Sciatic nerve (tissue), 2 donors: ENCODE measurements around the gene DEXI. TPM values are rescaled to one million over a fixed set of nuclear protein-coding genes. Genes with fewer than 3 reads are reported as not detected.
"Not testable (repeated sequence)": the region's sequence is repeated elsewhere in the genome, so short reads cannot be mapped to it uniquely, and the experiment has no call there.

Source experiments
- ATAC-seq: fragments of 200-7000 bp; cut with Tn5 transposase; one replicate; pipeline ENCODE4 v1.9.1; 2020; ENCODE audit warnings: mild to moderate bottlenecking, moderate library complexity
- DNase-seq: peaks from one replicate; pipeline ENCODE4 v3.0.0-alpha.2; 2020; ENCODE audit warnings: low spot score
- intact Hi-C: fragments of 100-400 bp; cut with DNase I; formaldehyde crosslinking; loops from one replicate; pipeline ENCODE4 v1.14.2; 2022
- total RNA-seq: library from RNA; stranded (reverse); fragmentation: NEBNext Ultra II Directional; extraction: Animal tissue kit (Norgen Biotek cat#: 25700); gene quantifications from one replicate; pipeline ENCODE4 v1.2.1, GENCODE V29; 2021
- donor health status: DM: no; HTN: no; CAD: no.
- donor health status: DM: no; HTN: no; CAD: no.

DEXI gene
- total RNA-seq, 1 donor from 2014 or later, result 31.7 TPM

DNA sequence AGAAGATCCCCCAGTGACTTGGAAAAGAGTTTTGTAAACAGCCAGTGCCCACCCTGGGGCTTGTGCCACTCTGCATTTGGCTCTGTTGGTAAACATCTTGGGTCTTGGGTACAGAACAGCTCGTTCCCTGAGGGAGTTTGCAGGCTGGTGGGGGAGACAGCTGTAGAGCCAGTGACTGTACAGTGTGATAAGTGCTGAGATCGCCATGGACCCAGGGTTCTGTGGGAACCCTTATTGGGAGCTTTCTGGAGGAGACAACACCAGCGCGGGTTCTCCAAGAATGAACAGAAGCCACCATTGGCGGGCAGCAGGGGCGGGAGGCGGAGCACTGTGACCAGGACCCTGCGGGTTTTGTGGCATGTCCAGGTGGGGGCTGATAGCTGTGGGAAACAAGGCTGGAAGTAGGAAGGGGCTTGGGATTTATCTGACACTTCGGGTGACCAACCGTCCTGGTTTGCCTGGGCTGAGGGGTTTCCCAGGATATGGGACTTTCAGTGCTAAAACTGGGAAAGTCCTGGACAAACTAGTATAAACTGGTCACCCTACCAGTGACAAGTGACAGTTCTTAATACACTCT lies 5.0 kb upstream of the DEXI start:
- DNase-seq (no peak), ATAC-seq (no peak)
- intact Hi-C loops, result no loop called here

DNA sequence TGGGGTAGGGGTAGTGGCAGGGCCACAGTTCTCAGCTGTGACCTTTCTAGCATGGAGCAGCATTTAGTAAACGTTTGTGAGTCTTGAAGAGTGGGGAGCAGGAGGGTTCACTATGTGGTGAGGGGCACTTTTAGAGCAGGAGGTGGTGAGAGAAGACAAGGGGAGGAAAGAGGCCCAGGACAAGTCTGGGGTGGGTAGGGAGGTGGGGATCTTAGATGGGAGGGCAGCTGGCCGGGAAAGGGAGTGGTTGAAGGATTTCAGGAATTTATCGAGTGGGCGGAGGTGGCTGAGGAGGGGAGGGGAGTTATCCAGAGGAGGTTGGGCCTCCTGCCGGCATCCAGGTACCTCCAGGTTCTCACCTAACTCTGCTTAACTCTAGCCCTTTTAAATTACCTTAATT lies 4.0 kb upstream of the DEXI start:
- ATAC-seq (no peak), DNase-seq (no peak)
- intact Hi-C loops, result no loop called here

DNA sequence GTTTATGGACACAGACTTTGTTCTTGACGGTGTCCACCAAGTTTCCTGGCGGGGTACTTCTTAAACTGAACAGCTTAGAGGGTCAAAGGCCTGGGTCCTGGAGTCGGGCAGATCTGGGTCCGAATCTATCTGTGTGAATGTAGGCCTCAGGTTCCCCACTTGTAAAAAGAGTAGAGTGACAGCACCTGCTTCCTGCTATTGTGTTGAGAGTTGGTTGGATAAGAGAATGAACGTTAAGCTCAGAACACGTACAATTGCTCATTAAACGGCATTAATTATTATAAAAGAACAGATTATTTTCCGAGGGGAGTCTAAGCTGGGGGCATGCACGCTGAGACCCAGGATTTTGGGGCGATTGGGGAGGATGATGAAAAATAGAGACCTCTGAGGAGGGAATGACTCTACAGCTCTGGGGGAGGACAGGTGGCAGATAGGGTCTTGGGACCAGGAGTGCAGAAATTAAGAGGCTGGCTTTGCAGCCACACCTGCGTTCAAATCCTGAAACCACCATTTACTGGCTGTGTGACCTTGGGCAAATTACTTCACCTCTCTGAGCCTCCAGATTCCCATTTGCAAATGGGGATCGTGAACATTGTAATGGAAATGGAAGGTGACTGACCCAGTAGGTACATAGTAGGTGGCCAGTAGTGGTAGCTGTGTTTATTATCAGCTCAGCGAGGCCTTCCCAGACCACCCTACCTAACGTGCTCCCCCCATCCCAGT lies 3.0 kb upstream of the DEXI start:
- intact Hi-C loops, result no loop called here
- ATAC-seq, result no peak

DNA sequence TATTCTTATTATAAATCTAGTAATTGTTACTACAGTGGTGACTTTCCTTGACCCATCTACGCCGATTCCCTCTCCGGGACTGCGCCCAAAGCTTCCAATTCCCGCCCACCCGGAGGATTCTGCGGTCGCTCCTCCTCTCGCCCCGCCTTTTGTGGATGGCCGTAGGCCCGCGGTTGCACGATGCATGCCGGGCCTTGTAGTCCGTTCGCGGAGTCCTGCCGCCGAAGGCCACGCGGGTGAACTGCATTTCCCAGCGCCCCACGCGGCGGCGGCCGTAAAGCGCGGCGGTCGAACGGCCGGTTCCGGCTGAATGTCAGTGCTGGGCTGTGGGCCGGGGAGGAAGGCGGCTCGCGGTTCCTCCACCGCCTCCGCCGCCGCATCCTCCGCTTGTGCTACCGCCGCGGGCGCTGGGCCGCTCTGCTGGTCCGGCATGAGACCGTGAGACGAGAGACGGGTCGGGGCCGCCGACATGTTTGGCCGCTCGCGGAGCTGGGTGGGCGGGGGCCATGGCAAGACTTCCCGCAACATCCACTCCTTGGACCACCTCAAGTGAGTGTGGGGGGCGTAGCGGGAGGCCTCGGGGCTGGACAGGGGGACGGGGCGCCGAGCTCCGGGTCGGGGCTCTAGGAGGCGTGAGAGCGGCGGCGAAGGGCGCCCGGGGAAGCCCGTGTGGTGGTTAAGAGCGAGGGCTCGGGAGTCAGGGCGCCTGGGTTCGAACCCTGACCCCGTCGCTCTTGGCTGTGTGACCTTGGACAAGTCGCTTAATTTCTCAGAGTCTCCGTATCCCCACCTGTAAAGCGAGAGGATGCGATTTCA lies 2.2 kb upstream of the DEXI start, which contains the start of gene CLEC16A:
CLEC16A (plus strand) TSS at position 316 of the 816 bp plus-strand sequence; CDS start at position 470, 154 bp downstream.
- DNase-seq, result peak; percentile 98
- intact Hi-C loops, result no loop called here
- ATAC-seq, result peak; percentile 94

More for the DNA sequence above, 3.0 kb upstream of the DEXI start:
- no peak for DNase-seq

DNA sequence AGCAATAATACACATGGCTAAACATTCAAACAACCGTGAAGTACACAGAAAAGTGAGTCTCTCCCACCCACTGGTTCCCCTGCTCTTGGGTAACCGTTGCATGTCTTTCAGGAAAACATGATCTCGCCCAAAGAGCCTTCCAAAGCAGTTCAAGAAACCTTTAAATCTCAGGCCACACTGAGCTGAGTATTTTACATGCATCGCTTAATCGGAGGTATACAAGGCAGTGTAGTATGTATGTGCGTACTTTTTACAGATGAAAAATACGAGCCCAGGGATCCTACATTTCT lies 741 bp upstream of the DEXI start:
- DNase-seq (no peak), ATAC-seq (no peak)
- intact Hi-C loops, result no loop called here

DNA sequence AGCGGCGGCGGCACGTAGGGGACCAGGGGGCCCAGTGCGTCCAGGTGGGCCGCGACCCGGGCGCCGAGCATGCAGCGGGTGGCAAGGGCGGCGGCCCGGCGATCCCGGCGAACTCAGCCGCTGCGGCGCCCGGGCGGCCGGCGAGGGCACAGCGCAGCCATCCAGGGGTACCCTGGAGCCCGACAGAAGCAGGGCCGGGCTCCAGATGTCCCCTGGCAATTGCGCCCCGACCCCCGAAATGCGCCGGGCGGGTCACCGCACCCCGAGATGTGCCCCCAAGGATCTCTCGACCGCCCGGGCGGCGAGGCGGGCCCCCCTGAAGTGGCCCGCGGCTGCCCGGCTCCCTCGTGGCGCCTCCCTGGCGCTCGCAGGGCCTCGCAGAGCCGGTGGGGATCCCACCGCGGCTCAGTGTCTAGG lies 325 bp downstream of the DEXI start:
- ATAC-seq, intact Hi-C loops, DNase-seq: not testable (repeated sequence)

DNA sequence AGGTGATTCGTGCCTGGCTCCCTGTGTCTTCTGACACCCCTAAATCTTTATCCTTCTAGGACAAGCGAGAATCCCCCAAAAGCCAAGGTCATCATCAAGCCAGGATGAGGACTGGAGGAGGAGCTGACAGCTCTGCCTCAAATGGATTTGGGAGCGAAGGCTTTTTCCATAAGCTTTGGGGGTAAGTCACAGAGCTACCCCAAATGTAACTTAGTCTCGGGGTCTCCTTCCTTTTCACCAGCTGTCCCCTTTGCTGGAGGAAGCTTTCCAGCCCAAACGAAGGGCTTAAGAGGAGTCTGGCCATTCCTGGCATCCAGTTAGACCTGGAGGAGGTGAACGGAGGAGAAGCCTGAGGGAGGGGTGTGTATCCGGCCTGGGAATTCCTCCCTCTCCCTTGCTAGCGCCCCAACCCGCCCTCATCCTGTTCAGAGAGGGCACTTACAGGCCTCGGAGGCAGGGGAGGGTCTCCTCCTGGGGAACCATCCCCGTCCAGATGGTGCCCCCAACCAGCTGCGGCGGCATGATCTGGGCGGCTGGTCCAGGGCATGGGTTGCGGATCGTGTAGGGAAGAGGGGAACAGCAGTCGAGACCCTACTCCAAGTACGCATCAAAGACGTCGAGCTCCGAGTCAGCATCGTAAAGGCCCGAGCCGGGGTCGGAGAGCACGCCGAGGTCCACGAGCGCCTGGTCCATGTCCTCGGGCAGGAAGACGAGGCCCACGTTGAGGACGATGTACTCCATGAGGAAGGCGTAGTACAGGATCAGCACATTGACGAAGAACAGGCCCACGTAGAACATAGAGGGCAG lies 938 bp downstream of the DEXI start:
- DNase-seq (no peak), ATAC-seq (no peak)
- intact Hi-C loops, result no loop called here

DNA sequence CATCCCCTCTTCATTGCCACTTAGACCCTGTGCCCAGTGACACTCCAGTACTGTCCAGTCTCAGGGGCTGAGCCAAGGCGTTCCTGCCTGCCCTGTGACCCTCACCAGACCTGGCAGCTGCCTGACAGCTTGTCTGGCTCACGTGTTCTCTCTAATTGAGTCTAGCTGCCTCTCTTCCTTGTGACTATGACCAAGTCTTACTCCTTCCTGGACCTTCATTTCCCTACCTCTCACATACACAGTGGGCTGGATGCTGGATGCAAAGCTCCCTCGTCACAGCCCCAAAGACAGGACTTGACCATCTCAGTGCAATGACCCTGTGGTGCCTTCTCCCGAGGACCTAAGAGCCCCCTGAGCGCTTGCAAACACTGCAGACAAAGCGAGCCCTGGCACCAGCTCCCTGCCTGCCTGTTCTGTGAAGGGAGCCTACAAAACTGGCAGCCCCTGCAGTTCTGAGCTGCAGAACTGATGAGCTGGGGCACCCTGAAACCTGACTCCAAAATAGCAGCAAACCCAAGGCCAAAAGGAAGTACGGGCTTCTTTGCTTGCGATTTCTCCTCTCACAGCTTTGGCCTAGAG lies 1.7 kb downstream of the DEXI start:
- intact Hi-C loops, result no loop called here
- DNase-seq (no peak), ATAC-seq (no peak)

DNA sequence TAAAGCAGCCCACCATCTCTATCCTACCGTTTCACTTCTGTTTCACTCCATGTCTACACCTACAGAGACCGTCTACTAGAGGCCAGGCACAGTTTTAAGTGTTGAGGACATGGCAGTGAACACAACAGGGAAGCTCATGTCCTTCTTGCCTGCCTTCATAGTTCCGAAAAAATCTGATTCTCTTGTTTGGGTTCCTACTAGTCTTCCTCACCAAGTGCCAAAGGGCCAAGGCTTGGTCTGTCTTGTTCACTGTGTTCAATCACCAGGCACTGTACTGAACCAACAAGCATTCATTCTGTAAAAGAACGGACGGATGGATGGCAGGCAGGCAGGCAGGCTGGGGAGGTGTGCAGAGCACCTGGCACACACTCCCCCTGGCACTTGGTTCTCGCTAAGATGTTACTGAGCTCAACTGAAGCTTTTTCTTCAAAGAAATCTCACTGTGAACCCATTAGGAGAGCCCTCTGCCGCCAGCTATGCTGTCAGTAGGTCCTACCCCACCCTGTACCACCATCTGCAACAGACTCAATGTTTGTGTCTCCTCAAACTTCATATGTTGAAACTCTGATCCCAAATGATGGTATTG lies 2.5 kb downstream of the DEXI start:
- intact Hi-C loops, result no loop called here

DNA sequence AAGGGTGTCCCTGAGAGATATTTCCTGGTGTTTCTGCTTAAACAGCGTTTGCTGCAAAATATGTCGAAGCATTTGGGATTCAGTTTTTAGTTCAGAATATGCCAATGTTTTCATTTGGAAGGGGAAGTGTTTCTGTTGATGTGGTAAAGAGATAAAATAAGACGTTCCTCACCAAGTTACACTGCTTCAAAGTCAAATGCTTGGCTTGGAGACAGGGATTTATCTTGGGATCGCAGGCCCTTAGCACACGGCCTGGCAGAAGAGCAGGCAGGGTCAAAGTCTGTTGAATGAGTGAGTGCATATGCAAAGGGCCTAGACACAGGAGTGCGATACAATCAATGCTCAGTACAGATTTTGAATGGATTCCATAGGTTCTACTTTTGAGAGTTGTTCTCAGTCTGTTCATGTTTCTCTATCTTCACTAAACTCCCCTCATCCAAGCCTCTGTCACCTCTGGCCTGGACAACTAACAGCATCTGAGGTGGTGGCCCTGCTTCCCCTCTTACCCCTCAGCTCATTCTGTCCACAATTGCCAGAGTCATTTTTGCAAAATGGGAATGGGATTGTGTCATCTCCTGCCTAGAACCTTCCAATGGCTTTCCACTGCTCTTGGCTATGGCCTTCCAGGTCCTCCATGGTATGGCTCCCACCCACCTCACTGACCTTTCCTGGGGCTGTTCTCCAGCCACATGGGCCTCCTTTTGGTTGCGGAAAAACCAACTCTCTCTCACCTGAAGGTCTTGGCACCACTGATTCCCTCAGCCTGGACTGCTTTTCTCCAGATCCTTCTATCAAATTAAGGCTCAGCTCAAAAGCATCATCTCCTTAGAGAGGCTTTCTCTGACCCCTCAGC lies 3.2 kb downstream of the DEXI start:
- no peak for ATAC-seq
- intact Hi-C loops, result no loop called here
- DNase-seq, result no peak

More for the DNA sequence above, 2.5 kb downstream of the DEXI start:
- DNase-seq (no peak), ATAC-seq (no peak)

DNA sequence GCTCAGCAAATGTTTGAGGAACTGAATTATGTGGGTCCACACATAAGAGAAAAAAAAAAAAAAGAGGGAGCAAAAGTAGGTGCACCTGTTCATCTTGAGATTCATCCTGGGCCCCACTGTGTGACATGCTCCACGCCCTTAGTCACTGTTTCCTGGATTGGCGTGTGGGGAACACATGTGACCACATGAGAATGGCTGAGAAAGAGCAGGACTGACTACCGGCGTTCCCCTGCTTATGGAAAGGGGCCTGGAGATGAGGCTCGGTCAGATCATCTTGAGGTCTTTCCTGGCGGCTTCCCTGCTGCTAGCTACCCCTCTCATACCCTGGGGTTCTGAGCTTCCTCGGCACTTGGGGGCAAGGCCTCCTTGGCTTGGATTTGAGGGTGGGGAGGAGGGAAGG lies 3.9 kb downstream of the DEXI start:
- intact Hi-C loops, result no loop called here
- DNase-seq (no peak), ATAC-seq (no peak)

DNA sequence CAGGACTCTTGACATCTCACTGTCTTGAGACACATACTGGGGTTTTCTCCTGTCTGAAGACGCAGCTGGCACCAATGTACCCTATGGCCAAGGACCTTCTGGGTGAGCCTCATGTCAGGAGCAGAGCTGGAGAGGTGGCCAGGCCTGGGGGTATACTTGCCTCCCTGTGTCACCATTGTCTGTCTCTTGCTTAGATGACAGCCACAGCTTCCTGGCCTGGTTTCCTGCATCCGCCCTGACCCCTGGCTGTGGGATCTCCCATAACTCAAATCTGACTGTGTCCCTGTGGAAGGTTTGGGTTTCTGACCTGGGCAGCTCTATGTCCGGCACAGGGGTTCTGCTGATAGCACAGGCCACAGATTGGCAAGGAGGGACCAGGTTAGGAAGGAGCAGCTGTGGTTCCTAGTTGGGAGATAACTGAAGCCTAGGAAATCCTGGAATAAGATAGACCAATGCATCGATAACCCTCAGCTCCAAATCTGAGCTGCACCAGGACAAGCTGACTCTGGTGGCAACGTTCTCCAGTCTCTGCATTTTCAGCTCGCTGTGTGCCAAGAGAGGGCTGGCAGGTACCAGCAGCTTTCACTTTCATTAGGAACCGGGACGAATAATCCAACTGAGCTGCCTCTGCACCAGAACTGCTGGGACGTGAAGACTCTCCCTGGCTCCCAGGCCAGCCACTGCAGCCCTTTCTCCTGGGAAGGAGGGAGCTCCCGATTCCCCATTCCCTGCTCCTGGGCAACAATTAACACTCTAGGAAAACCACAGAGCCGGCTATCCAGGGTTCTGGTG lies 5.0 kb downstream of the DEXI start:
- DNase-seq (no peak), ATAC-seq (no peak)
- intact Hi-C loops, result no loop called here

DNA sequence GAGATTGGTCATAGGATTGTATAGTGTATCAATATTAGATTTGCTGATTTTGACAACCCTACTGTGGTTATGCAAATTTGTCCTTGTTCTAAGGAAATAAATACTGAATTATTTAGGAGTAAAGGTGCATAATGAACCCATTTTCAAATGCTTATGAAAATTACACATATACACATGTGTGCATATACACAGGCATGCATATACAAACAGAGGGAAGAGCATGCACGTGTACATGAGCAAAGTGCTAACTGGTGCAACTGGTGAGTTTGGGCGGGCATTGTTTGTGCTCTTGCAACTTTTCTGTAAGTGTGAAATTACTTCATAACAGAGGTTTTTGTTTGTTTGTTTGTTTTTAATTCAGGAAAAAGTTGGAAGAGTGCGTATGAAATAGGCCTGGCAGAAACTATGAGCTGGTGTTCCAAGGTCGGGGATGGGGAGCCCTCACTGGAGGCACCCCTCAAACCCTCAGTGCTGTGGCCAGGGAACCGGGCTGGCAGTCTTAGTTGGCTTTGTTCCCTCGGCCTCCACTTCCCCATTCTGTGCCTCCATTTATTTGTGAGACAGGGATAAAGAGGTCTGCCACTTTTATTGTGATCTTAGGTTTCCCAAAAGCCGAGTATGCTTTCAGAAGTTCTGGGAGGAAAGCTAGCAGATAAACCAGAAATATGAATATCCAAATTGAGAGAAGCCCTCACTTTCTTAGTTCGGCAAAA lies 5.8 kb downstream of the DEXI start:
- intact Hi-C loops, result no loop called here
- no peak for ATAC-seq

DNA sequence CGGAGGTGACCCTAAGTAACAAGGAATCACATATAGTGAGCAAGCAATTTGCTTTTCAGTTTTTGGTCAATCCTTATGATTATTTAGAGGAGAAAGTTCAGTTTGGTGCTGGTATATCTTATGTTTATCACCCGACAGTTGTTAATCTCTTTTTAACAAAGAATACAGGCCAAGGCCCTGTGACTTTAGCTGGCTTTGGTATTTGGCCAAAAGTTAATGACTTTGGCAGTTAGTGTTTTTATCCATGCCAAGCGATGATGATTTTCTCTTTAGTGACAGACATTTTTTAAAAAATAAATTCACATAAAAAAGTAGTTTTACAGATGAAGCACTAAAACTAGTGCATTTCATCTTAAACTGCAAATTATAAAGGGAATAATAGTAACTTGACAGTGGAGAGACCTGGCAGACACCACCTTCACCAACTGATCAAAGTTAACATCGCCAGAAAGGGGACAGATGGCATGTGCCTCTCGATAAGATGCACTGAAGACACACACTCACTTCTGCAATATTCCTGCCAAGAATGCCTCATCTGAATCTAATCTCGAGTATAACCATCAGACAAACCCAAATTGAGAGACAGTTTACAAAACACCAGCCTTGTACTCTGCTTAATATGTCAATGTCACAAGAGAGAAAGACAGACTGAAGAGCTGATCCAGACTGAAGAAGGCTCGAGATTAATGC lies 6.9 kb downstream of the DEXI start:
- intact Hi-C loops, result no loop called here
- ATAC-seq (no peak), DNase-seq (no peak)

More for the DNA sequence above, 5.8 kb downstream of the DEXI start:
- DNase-seq, result no peak

DNA sequence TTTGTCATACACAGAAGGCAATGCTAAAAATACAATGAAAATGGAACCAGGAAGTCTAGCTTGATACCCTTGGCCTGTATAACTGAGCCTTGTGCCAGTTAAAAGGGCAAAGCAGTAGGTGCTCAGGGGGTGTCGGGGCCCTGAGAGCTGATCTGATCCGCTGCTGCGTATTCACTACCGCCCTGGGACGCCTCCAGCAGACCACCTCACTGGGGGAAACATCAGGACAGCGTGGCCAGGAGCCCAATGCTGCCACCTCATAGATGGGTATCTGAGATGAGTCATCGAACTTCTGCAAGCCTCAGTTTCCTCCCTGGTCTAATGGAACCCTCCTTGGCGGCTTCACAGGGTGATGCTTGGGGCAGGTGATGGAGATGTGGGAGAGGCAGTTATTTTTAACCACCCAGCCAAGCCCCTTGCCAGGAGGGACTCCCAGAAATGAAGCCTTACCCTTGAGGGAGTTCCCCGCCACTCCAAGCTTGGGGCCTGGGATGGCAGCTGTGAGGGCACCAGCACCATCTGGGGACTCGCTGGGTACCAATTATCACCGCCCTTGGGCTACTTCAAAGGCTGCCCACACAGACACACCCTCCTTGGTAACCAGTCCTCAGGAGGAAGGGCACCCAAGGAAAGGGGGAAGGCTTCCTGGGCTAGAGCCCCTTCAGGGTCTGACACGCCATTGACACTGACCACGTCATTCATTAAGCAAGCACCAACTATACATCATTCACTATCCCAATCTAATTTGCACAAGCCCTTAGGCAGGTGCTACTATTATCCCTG lies 7.8 kb downstream of the DEXI start:
- DNase-seq, result no peak
- ATAC-seq, result no peak
- intact Hi-C loops, result no loop called here
